Stomach smooth muscle (tissue), 2 donors: ENCODE results near the gene RABGAP1L.
"Not testable (repeated sequence)": the region's sequence is repeated elsewhere in the genome, so short reads cannot be mapped to it uniquely, and the experiment has no call there.

Source experiments
- H3K27ac ChIP-seq: one replicate; pipeline ENCODE4 v1.7.0; 2013; ENCODE audit warnings: mild to moderate bottlenecking, low read length, inconsistent platforms
- H3K27me3 ChIP-seq, 2 donors: one replicate each; pipeline ENCODE4 v1.7.0; 2013; ENCODE audit warnings: low read length in 2 of 2; ENCODE audit not compliant: insufficient read depth in 2 of 2, control insufficient read depth in 1 of 2
- H3K36me3 ChIP-seq, 2 donors: one replicate each; pipeline ENCODE4 v1.7.0; 2013; ENCODE audit warnings: low read length in 2 of 2; ENCODE audit not compliant: control insufficient read depth in 2 of 2, insufficient read depth in 2 of 2
- H3K4me1 ChIP-seq: one replicate; pipeline ENCODE4 v1.7.0; 2013; ENCODE audit warnings: low read length; ENCODE audit not compliant: control insufficient read depth, insufficient read depth
- H3K4me3 ChIP-seq, 2 donors: one replicate each; pipeline ENCODE4 v1.7.0; 2013; ENCODE audit warnings: low read length in 2 of 2
- H3K9ac ChIP-seq, 2 donors: one replicate each; pipeline ENCODE4 v1.7.0; 2013; ENCODE audit warnings: low read length in 2 of 2, mild to moderate bottlenecking in 1 of 2
- H3K9me3 ChIP-seq, 2 donors: one replicate each; pipeline ENCODE4 v1.7.0; 2013; ENCODE audit warnings: low read length in 2 of 2; ENCODE audit not compliant: control insufficient read depth in 2 of 2
- donor health status: healthy.
- donor health status: Pancreatic carcinoma.

Gene RABGAP1L

GRCh38 chr1:174890024-174890423 is 730.7 kb downstream of the RABGAP1L start:
- Histone ChIP-seq H3K4me1 (no peaks in the 10 kb centered on the region), H3K9ac (no peak overlapping the region), H3K27me3 (no peaks in the 10 kb centered on the region), H3K36me3 (no peaks in the 10 kb centered on the region), H3K4me3 (no peak overlapping the region), H3K27ac (no peak overlapping the region), H3K9me3 (no peaks in the 10 kb centered on the region)

GRCh38 chr1:174892016-174892415 is 732.7 kb downstream of the RABGAP1L start:
- no peaks in the 10 kb centered on the region for H3K36me3 ChIP-seq
- no peak overlapping the region for H3K4me3 ChIP-seq
- H3K27me3 ChIP-seq = no peaks in the 10 kb centered on the region
- H3K27ac ChIP-seq = no peak overlapping the region
- no peak overlapping the region for H3K9ac ChIP-seq
- no peaks in the 10 kb centered on the region for H3K4me1 ChIP-seq
- H3K9me3 ChIP-seq = no peaks in the 10 kb centered on the region

DNA sequence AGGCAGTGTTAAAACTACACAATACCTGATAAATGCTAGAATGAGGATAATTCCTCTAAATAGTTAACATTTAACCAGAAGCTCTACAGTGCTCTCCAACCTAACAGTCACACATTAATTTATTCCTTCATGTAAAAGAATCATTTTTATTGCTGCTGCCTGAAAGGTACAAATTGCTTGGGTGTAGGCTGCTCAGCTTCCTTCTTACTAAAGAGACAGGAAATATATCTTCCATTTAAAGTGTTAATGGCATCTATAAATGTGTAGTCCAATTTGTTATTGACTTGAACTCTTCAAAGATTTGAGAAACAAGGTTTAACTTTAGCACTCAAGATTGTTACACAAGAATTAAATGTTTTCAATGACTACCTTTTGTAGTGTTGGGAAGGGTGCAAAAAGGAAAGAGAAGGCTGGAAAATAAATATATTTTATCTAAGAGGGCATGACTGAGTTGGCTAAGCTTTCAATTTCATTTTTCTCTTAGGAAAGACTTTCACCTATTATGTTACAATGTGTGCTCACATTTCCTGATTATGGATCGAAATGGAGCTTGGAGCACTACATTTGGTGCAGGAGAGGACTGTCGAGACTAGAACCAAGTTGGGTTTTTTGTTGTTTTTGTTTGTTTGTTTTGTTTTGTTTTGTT is 734.9 kb downstream of the RABGAP1L start:
- no peaks in the 10 kb centered on the region for H3K4me1 ChIP-seq
- H3K4me3 ChIP-seq = no peak overlapping the region
- H3K27me3 ChIP-seq = no peaks in the 10 kb centered on the region
- H3K27ac ChIP-seq = no peak overlapping the region
- H3K9ac ChIP-seq = no peak overlapping the region
- H3K9me3 ChIP-seq = no peaks in the 10 kb centered on the region
- no peaks in the 10 kb centered on the region for H3K36me3 ChIP-seq

- H3K4me1 ChIP-seq, H3K9ac ChIP-seq, H3K9me3 ChIP-seq, H3K36me3 ChIP-seq, H3K27ac ChIP-seq, H3K4me3 ChIP-seq, H3K27me3 ChIP-seq: not testable (repeated sequence)
Measured at GRCh38 chr1:174895610-174896009, 736.3 kb downstream of the RABGAP1L start.

- H3K4me3 ChIP-seq = no peak overlapping the region
- no peaks in the 10 kb centered on the region for H3K9me3 ChIP-seq
- no peaks in the 10 kb centered on the region for H3K4me1 ChIP-seq
- no peak overlapping the region for H3K27ac ChIP-seq
- no peak overlapping the region for H3K9ac ChIP-seq
- H3K27me3 ChIP-seq = no peaks in the 10 kb centered on the region
- H3K36me3 ChIP-seq = no peaks in the 10 kb centered on the region
Measured at GRCh38 chr1:174898102-174898797, 738.9 kb downstream of the RABGAP1L start.

GRCh38 chr1:174900317-174900716 is 741.0 kb downstream of the RABGAP1L start:
- H3K36me3 ChIP-seq = no peaks in the 10 kb centered on the region
- H3K9ac ChIP-seq = no peak overlapping the region
- no peaks in the 10 kb centered on the region for H3K4me1 ChIP-seq
- no peaks in the 10 kb centered on the region for H3K9me3 ChIP-seq
- H3K4me3 ChIP-seq = no peak overlapping the region
- H3K27me3 ChIP-seq = no peaks in the 10 kb centered on the region
- no peak overlapping the region for H3K27ac ChIP-seq

GRCh38 chr1:174902531-174903099 is 743.3 kb downstream of the RABGAP1L start:
- Histone ChIP-seq H3K27ac (no peak overlapping the region), H3K9ac (no peak overlapping the region), H3K36me3 (no peaks in the 10 kb centered on the region)

DNA sequence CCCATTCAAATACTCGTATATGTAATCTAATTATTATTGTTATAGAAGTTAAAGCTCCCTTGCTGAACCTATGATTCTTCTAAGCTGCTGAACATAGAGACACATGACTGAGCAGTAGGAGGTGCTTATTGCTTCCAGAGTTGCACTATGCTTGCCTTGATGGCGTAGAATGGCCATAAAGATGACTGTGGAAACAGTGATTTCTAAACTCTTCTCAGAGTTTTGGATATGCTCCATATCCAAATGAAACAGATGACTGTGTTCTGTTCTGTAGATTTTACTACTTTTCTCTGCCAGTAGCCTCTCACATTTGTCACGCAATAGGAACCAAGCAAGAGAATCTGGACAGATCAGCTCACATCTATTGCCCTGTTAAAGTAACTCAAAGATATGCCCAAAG is 752.3 kb downstream of the RABGAP1L start:
- no peaks in the 10 kb centered on the region for H3K9me3 ChIP-seq

More at GRCh38 chr1:174902531-174903099, 743.3 kb downstream of the RABGAP1L start:
- no peak overlapping the region for H3K4me3 ChIP-seq
- no peaks in the 10 kb centered on the region for H3K4me1 ChIP-seq
- H3K27me3 ChIP-seq = no peaks in the 10 kb centered on the region
- H3K9me3 ChIP-seq = no peaks in the 10 kb centered on the region

DNA sequence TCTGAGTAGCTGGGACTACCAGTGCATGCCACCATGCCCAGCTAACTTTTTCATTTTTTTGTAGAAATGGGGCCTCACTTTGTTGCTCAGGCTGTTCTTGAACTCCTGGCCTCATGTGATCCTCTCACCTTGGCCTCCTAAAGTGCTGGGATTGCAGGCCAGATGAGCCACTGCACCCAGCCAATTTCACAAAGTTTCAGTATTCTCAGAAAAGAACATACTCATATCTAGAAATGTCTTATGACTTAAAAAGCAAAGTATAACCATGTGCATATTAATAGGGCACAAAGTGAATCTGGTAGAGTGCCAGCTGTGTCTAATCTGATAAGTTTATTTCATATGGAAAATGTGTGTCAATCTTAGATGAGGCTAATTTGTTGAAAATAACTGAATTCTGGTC is 752.9 kb downstream of the RABGAP1L start:
- H3K9ac ChIP-seq = no peak overlapping the region

More for the DNA sequence above, 752.3 kb downstream of the RABGAP1L start:
- Histone ChIP-seq H3K36me3 (no peaks in the 10 kb centered on the region), H3K4me1 (no peaks in the 10 kb centered on the region), H3K9ac (no peak overlapping the region), H3K4me3 (no peak overlapping the region), H3K27ac (no peak overlapping the region), H3K27me3 (no peaks in the 10 kb centered on the region)

GRCh38 chr1:174913225-174913903 is 754.0 kb downstream of the RABGAP1L start:
- no peak overlapping the region for H3K9ac ChIP-seq
- no peaks in the 10 kb centered on the region for H3K4me1 ChIP-seq
- no peak overlapping the region for H3K27ac ChIP-seq
- no peaks in the 10 kb centered on the region for H3K9me3 ChIP-seq
- no peaks in the 10 kb centered on the region for H3K36me3 ChIP-seq
- H3K27me3 ChIP-seq = no peaks in the 10 kb centered on the region
- no peak overlapping the region for H3K4me3 ChIP-seq

More for the DNA sequence above, 752.9 kb downstream of the RABGAP1L start:
- Histone ChIP-seq H3K9me3 (no peaks in the 10 kb centered on the region), H3K4me1 (no peaks in the 10 kb centered on the region), H3K4me3 (no peak overlapping the region), H3K27me3 (no peaks in the 10 kb centered on the region), H3K36me3 (no peaks in the 10 kb centered on the region), H3K27ac (no peak overlapping the region)
